K562 (cell line): ENCODE results near the gene LSP1. TPM values are rescaled to one million over a fixed set of nuclear protein-coding genes. Genes with fewer than 3 reads are reported as not detected.
A peak's percentile ranks its signal among the peaks of the same experiment; 100 is the strongest.

Source experiments
- ATAC-seq: fragments of 200-7000 bp; cut with Tn5 transposase; 3 replicates; pipeline ENCODE4 v1.9.1; 2020; ENCODE audit warnings: moderate library complexity
- BruUV-seq: library from RNA; stranded (reverse); fragments of 400-500 nt; replicated peaks from 2 replicates; lab custom pipeline; 2021; lab: Mats Ljungman, UMichigan
- CTCF ChIA-PET: fragments of 300-600 bp; formaldehyde crosslinking; extraction: SDS; loops from one replicate; lab custom pipeline; 2021; ENCODE audit warnings: low intra/inter-chr PET ratio; lab: Yijun Ruan, JAX
- POLR2A ChIA-PET: fragments of 300-600, 350-650 bp; sonication (Branson Sonifier 250); formaldehyde crosslinking; extraction: SDS; loops from one replicate; lab custom pipeline; 2021; ENCODE audit warnings: antibody characterized with exemption, inconsistent platforms; lab: Yijun Ruan, JAX
- DNase-seq, 4 experiments: peaks; one replicate each; pipeline versions ENCODE4 v3.0.0 to v3.0.0-alpha.2; 2011 to 2018; ENCODE audit warnings: low spot score in 3 of 4, mixed read lengths in 3 of 4; ENCODE audit errors: extremely low read depth in 1 of 4
- FAIRE-seq: peaks from 2 replicates; lab custom pipeline; 2011; peaks lifted over from hg19 to GRCh38; lab: Jason Lieb, UNC
- H2AFZ ChIP-seq: 2 replicates; pipeline ENCODE4 v1.6.0; 2011; ENCODE audit warnings: low read depth, low read length, control low read depth, inconsistent platforms
- H3K27ac ChIP-seq: fragments of 200-600 bp; 3 replicates; pipeline ENCODE4 v1.8.0; 2011; ENCODE audit warnings: low read depth, mild to moderate bottlenecking, control low read depth, inconsistent platforms, low read length, moderate library complexity, mixed read lengths; ENCODE audit errors: extremely low read depth
- H3K27me3 ChIP-seq, 2 experiments: fragments of 300-600 bp in 1 of 2; 2 replicates in 1 of 2; 3 replicates in 1 of 2; pipeline versions ENCODE4 v1.6.0 to v1.8.0; 2011; ENCODE audit warnings: inconsistent platforms in 2 of 2, low read length in 2 of 2, mild to moderate bottlenecking in 1 of 2, mixed read lengths in 1 of 2, moderate library complexity in 1 of 2; ENCODE audit not compliant: control insufficient read depth in 2 of 2, insufficient read depth in 2 of 2
- H3K36me3 ChIP-seq: fragments of 300-600 bp; 3 replicates; pipeline ENCODE4 v1.8.0; 2011; ENCODE audit warnings: mild to moderate bottlenecking, low read length, inconsistent platforms; ENCODE audit not compliant: control insufficient read depth, insufficient read depth
- H3K4me1 ChIP-seq, 2 experiments: fragments of 200-600 bp in 1 of 2; replicated peaks in 1 of 2; 2 replicates in 1 of 2; 3 replicates in 1 of 2; pipeline versions ENCODE4 v1.5.1 to v1.8.0; 2011; ENCODE audit warnings: inconsistent platforms in 2 of 2, low read length in 2 of 2, mild to moderate bottlenecking in 1 of 2, mixed read lengths in 1 of 2, moderate library complexity in 1 of 2; ENCODE audit not compliant: control insufficient read depth in 2 of 2, insufficient read depth in 2 of 2
- H3K4me2 ChIP-seq: 2 replicates; pipeline ENCODE4 v1.6.1; 2011; ENCODE audit warnings: low read length, control low read depth, inconsistent platforms, mixed read lengths; ENCODE audit not compliant: insufficient read depth
- H3K4me3 ChIP-seq: fragments of 200-600 bp; sonication (generic), shearing (Covaris generic); 2 replicates; pipeline ENCODE4 v1.5.1; 2016; ENCODE audit warnings: control low read depth, inconsistent platforms
- H3K79me2 ChIP-seq: fragments of 200-600 bp; 3 replicates; pipeline ENCODE4 v1.8.0; 2011; ENCODE audit warnings: low read length, inconsistent platforms; ENCODE audit not compliant: control insufficient read depth, insufficient read depth
- H3K9ac ChIP-seq, 2 experiments: 2 replicates each; pipeline versions ENCODE4 v1.6.0 to v1.6.1; 2011; ENCODE audit warnings: low read depth in 2 of 2, low read length in 2 of 2, control low read depth in 1 of 2, inconsistent platforms in 1 of 2, mild to moderate bottlenecking in 1 of 2, mixed read lengths in 1 of 2; ENCODE audit not compliant: insufficient read depth in 1 of 2
- H3K9me1 ChIP-seq: one replicate; pipeline ENCODE4 v1.6.0; 2011; ENCODE audit warnings: inconsistent platforms, mild to moderate bottlenecking, low read length, moderate library complexity; ENCODE audit not compliant: control insufficient read depth, insufficient read depth
- H3K9me3 ChIP-seq: replicated peaks from 2 replicates; pipeline ENCODE4 v1.5.1; 2011; ENCODE audit warnings: low read depth, low read length, inconsistent platforms; ENCODE audit not compliant: control insufficient read depth, insufficient read depth
- H4K20me1 ChIP-seq: replicated peaks from 2 replicates; pipeline ENCODE4 v1.6.1; 2011; ENCODE audit warnings: low read length, inconsistent platforms, mixed read lengths; ENCODE audit not compliant: control insufficient read depth, insufficient read depth
- ZKSCAN3 ChIP-seq: fragments of 250-450 bp; sonication (Bioruptor Pico); IDR thresholded peaks from 2 replicates; pipeline ENCODE4 v1.4.0; 2020
- ZNF224 ChIP-seq: sonication (generic); formaldehyde crosslinking; IDR thresholded peaks from 2 replicates; pipeline ENCODE4 v1.8.0; 2022; ENCODE audit warnings: mild to moderate bottlenecking, missing genetic modification reagents
- WGBS: fragments of 100-300 bp; shearing (Covaris generic); methylation state at CpG from one replicate; pipeline ENCODE4 v1.1.6; 2016; ENCODE audit warnings: low coverage, mixed read lengths; ENCODE audit not compliant: insufficient coverage; ENCODE audit errors: missing lambda C conversion rate; 5-methylcytosine and 5-hydroxymethylcytosine counted together
- in situ Hi-C: fragments of 300-500 bp; cut with MboI; formaldehyde crosslinking; loops from 4 replicates; pipeline ENCODE4 v1.15.0; 2018; ENCODE audit warnings: inconsistent platforms, mixed read lengths
- intact Hi-C: fragments of 100-400 bp; cut with micrococcal nuclease; formaldehyde crosslinking; loops from 2 replicates; pipeline ENCODE4 v1.14.2; 2022
- polyA plus RNA-seq, 8 experiments: library from polyadenylated mRNA; depleted of rRNA in 4 of 8; stranded (reverse) in 5 of 8; unstranded in 3 of 8; fragments of >200 nt; fragmentation: Nextera tagmentation in 2 of 8; fragmentation: Illumina TruSeq in 1 of 8; extraction: Ambion mirVana in 2 of 8; extraction: Trizol in 1 of 8; gene quantifications; 2 replicates each; pipeline versions ENCODE4 v1.2.1 to v1.2.3, GENCODE V29; 2011 to 2014; ENCODE audit warnings: inconsistent platforms in 1 of 8, missing spikeins in 1 of 8
- total RNA-seq, 7 experiments: library from RNA; depleted of rRNA in 6 of 7; stranded (reverse); fragments of >200 nt in 6 of 7; fragmentation: Illumina TruSeq in 2 of 7; extraction: Trizol in 2 of 7; gene quantifications; 2 replicates each; pipeline versions ENCODE4 v1.2.1 to v1.2.3, GENCODE V29; 2011 to 2021; ENCODE audit warnings: low replicate concordance in 1 of 7

Gene LSP1
- total and polyA plus RNA-seq, 9 of the 15 experiments (the other 6 are each of a cell fraction or from before 2014, with no cell fraction given): 0.08 to 2.9 (median 0.65) TPM; not detected in 2

DNA sequence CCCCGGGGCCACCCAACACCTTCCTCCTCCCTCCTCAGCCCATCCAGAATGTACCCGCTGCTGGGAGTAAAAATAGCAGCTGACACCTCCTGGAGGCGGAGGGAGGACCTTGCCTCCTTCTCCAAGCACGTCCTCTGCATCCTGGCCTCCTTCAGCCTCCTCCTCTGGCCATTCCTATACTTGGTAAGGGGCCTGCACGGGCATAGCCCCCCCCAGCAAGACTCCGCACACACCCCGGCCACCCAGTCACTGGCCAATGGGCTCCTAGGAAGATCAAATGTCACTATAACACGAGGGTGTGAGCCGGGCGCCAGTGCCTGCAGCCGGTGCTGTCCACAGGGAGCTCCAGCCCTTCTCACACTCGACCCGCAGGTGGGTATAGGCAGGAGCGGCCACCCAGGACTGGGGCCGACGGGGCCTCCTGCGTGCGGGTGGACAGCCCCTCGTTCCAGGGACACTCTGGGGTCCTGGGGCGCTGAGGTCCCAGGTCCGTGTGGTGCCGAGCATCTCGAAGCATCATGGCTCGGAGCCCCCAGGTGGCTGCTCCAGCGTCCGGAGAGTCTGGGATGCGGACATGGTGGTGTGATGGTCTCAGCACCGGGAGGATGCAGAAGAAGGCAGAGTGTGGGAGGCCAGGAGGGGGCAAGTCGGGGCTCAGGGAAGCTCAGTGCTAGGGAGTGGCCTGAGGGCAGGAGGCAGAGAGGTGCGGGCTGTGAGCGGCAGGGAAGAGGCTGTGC is 66.7 kb downstream of the LSP1 start, which contains the start of gene TNNT3:
Gene TNNT3, plus strand, starts transcription at position 313 of the 737 bp plus-strand sequence. CDS start 3,172 bp downstream, outside the sequence.
- no peak for TF ChIP-seq ZKSCAN3
- TF ChIP-seq ZNF224 (CRISPR knock-in tag): no peak
- POLR2A ChIA-PET: interaction anchor here (0.6 kb wide), 1 partner anchor 11 kb away, joined by 4 read pairs; no protein-coding TSS in a partner anchor
- in situ Hi-C loops: loop anchor here (5.0 kb wide), 1 partner anchor 37 kb away; no protein-coding TSS in a partner anchor

More for the DNA sequence above, 66.7 kb downstream of the LSP1 start, which contains the start of gene TNNT3:
- CTCF ChIA-PET: no interaction called here
- peaks cover 0 to 32% of the 10 kb centered on the region in 2 experiments; a peak in 1 of 5 replicates for H3K4me1 ChIP-seq
- 3% methylated on average over 28 of the region's 31 CpGs for WGBS
- H3K79me2 ChIP-seq: no peaks in the 10 kb centered on the region
- H3K27ac ChIP-seq: no peak within 1 kb of the TSS
- H4K20me1 ChIP-seq: peaks cover 9% of the 10 kb centered on the region; the same call in 1 of the 2 replicates
- H3K9me1 ChIP-seq: no peaks in the 10 kb centered on the region
- no peaks in the 10 kb centered on the region; the same call in 1 of the 2 replicates for H3K9me3 ChIP-seq
- no peak for DNase-seq
- intact Hi-C loops: no loop called here
- no peak within 1 kb of the TSS for H3K9ac ChIP-seq
- ATAC-seq: peak; percentile 28; the same call in 1 of the 3 replicates
- no peak within 1 kb of the TSS for H2AFZ ChIP-seq
- H3K4me3 ChIP-seq: no peak within 1 kb of the TSS
- no peak within 1 kb of the TSS for H3K4me2 ChIP-seq
- no peak for FAIRE-seq
- no TSS peak for BruUV-seq
- no peaks in the 10 kb centered on the region for H3K36me3 ChIP-seq
- peaks cover 14 to 56% of the 10 kb centered on the region in 2 experiments; a peak in 4 of 5 replicates for H3K27me3 ChIP-seq
